K562 (cell line): ENCODE results near the gene LSP1. TPM values are rescaled to one million over a fixed set of nuclear protein-coding genes. Genes with fewer than 3 reads are reported as not detected.
A peak's percentile ranks its signal among the peaks of the same experiment; 100 is the strongest.

Source experiments
- ATAC-seq: fragments of 200-7000 bp; cut with Tn5 transposase; 3 replicates; pipeline ENCODE4 v1.9.1; 2020; ENCODE audit warnings: moderate library complexity
- BruUV-seq: library from RNA; stranded (reverse); fragments of 400-500 nt; replicated peaks from 2 replicates; lab custom pipeline; 2021; lab: Mats Ljungman, UMichigan
- CTCF ChIA-PET: fragments of 300-600 bp; formaldehyde crosslinking; extraction: SDS; loops from one replicate; lab custom pipeline; 2021; ENCODE audit warnings: low intra/inter-chr PET ratio; lab: Yijun Ruan, JAX
- POLR2A ChIA-PET: fragments of 300-600, 350-650 bp; sonication (Branson Sonifier 250); formaldehyde crosslinking; extraction: SDS; loops from one replicate; lab custom pipeline; 2021; ENCODE audit warnings: antibody characterized with exemption, inconsistent platforms; lab: Yijun Ruan, JAX
- DNase-seq, 4 experiments: peaks; one replicate each; pipeline versions ENCODE4 v3.0.0 to v3.0.0-alpha.2; 2011 to 2018; ENCODE audit warnings: low spot score in 3 of 4, mixed read lengths in 3 of 4; ENCODE audit errors: extremely low read depth in 1 of 4
- FAIRE-seq: peaks from 2 replicates; lab custom pipeline; 2011; peaks lifted over from hg19 to GRCh38; lab: Jason Lieb, UNC
- H2AFZ ChIP-seq: 2 replicates; pipeline ENCODE4 v1.6.0; 2011; ENCODE audit warnings: low read depth, low read length, control low read depth, inconsistent platforms
- H3K27ac ChIP-seq: fragments of 200-600 bp; 3 replicates; pipeline ENCODE4 v1.8.0; 2011; ENCODE audit warnings: low read depth, mild to moderate bottlenecking, control low read depth, inconsistent platforms, low read length, moderate library complexity, mixed read lengths; ENCODE audit errors: extremely low read depth
- H3K27me3 ChIP-seq, 2 experiments: fragments of 300-600 bp in 1 of 2; 2 replicates in 1 of 2; 3 replicates in 1 of 2; pipeline versions ENCODE4 v1.6.0 to v1.8.0; 2011; ENCODE audit warnings: inconsistent platforms in 2 of 2, low read length in 2 of 2, mild to moderate bottlenecking in 1 of 2, mixed read lengths in 1 of 2, moderate library complexity in 1 of 2; ENCODE audit not compliant: control insufficient read depth in 2 of 2, insufficient read depth in 2 of 2
- H3K36me3 ChIP-seq: fragments of 300-600 bp; 3 replicates; pipeline ENCODE4 v1.8.0; 2011; ENCODE audit warnings: mild to moderate bottlenecking, low read length, inconsistent platforms; ENCODE audit not compliant: control insufficient read depth, insufficient read depth
- H3K4me1 ChIP-seq, 2 experiments: fragments of 200-600 bp in 1 of 2; replicated peaks in 1 of 2; 2 replicates in 1 of 2; 3 replicates in 1 of 2; pipeline versions ENCODE4 v1.5.1 to v1.8.0; 2011; ENCODE audit warnings: inconsistent platforms in 2 of 2, low read length in 2 of 2, mild to moderate bottlenecking in 1 of 2, mixed read lengths in 1 of 2, moderate library complexity in 1 of 2; ENCODE audit not compliant: control insufficient read depth in 2 of 2, insufficient read depth in 2 of 2
- H3K4me2 ChIP-seq: 2 replicates; pipeline ENCODE4 v1.6.1; 2011; ENCODE audit warnings: low read length, control low read depth, inconsistent platforms, mixed read lengths; ENCODE audit not compliant: insufficient read depth
- H3K4me3 ChIP-seq: fragments of 200-600 bp; sonication (generic), shearing (Covaris generic); 2 replicates; pipeline ENCODE4 v1.5.1; 2016; ENCODE audit warnings: control low read depth, inconsistent platforms
- H3K79me2 ChIP-seq: fragments of 200-600 bp; 3 replicates; pipeline ENCODE4 v1.8.0; 2011; ENCODE audit warnings: low read length, inconsistent platforms; ENCODE audit not compliant: control insufficient read depth, insufficient read depth
- H3K9ac ChIP-seq, 2 experiments: 2 replicates each; pipeline versions ENCODE4 v1.6.0 to v1.6.1; 2011; ENCODE audit warnings: low read depth in 2 of 2, low read length in 2 of 2, control low read depth in 1 of 2, inconsistent platforms in 1 of 2, mild to moderate bottlenecking in 1 of 2, mixed read lengths in 1 of 2; ENCODE audit not compliant: insufficient read depth in 1 of 2
- H3K9me1 ChIP-seq: one replicate; pipeline ENCODE4 v1.6.0; 2011; ENCODE audit warnings: inconsistent platforms, mild to moderate bottlenecking, low read length, moderate library complexity; ENCODE audit not compliant: control insufficient read depth, insufficient read depth
- H3K9me3 ChIP-seq: replicated peaks from 2 replicates; pipeline ENCODE4 v1.5.1; 2011; ENCODE audit warnings: low read depth, low read length, inconsistent platforms; ENCODE audit not compliant: control insufficient read depth, insufficient read depth
- H4K20me1 ChIP-seq: replicated peaks from 2 replicates; pipeline ENCODE4 v1.6.1; 2011; ENCODE audit warnings: low read length, inconsistent platforms, mixed read lengths; ENCODE audit not compliant: control insufficient read depth, insufficient read depth
- HDAC6 ChIP-seq: IDR thresholded peaks from 2 replicates; pipeline ENCODE4 v1.6.1; 2012; ENCODE audit warnings: low read depth, mild to moderate bottlenecking, control low read depth, inconsistent platforms, low read length, moderate library complexity
- MED1 ChIP-seq: sonication (generic); formaldehyde crosslinking; IDR thresholded peaks from 2 replicates; pipeline ENCODE4 v1.8.1; 2023; ENCODE audit warnings: missing genetic modification reagents, borderline replicate concordance
- RAD21 ChIP-seq, 2 experiments: fragments of 250-450 bp in 1 of 2; fragments of 450-650 bp in 1 of 2; sonication (Bioruptor Pico) in 1 of 2; formaldehyde crosslinking in 1 of 2; IDR thresholded peaks in 1 of 2; conservative IDR thresholded peaks in 1 of 2; 2 replicates each; pipeline versions ENCODE4 v1.4.0 to v1.8.0; 2020 to 2022; ENCODE audit warnings: mild to moderate bottlenecking in 2 of 2, moderate library complexity in 1 of 2
- SMC3 ChIP-seq: conservative IDR thresholded peaks from 2 replicates; pipeline ENCODE4 v1.6.1; 2011; ENCODE audit warnings: low read depth, low read length, improper control_type of control experiment; ENCODE audit not compliant: insufficient read depth
- STAG1 ChIP-seq: sonication (generic); formaldehyde crosslinking; IDR thresholded peaks from 2 replicates; pipeline ENCODE4 v1.5.0; 2020; ENCODE audit warnings: missing genetic modification reagents, borderline replicate concordance
- WGBS: fragments of 100-300 bp; shearing (Covaris generic); methylation state at CpG from one replicate; pipeline ENCODE4 v1.1.6; 2016; ENCODE audit warnings: low coverage, mixed read lengths; ENCODE audit not compliant: insufficient coverage; ENCODE audit errors: missing lambda C conversion rate; 5-methylcytosine and 5-hydroxymethylcytosine counted together
- in situ Hi-C: fragments of 300-500 bp; cut with MboI; formaldehyde crosslinking; loops from 4 replicates; pipeline ENCODE4 v1.15.0; 2018; ENCODE audit warnings: inconsistent platforms, mixed read lengths
- intact Hi-C: fragments of 100-400 bp; cut with micrococcal nuclease; formaldehyde crosslinking; loops from 2 replicates; pipeline ENCODE4 v1.14.2; 2022
- polyA plus RNA-seq, 8 experiments: library from polyadenylated mRNA; depleted of rRNA in 4 of 8; stranded (reverse) in 5 of 8; unstranded in 3 of 8; fragments of >200 nt; fragmentation: Nextera tagmentation in 2 of 8; fragmentation: Illumina TruSeq in 1 of 8; extraction: Ambion mirVana in 2 of 8; extraction: Trizol in 1 of 8; gene quantifications; 2 replicates each; pipeline versions ENCODE4 v1.2.1 to v1.2.3, GENCODE V29; 2011 to 2014; ENCODE audit warnings: inconsistent platforms in 1 of 8, missing spikeins in 1 of 8
- total RNA-seq, 7 experiments: library from RNA; depleted of rRNA in 6 of 7; stranded (reverse); fragments of >200 nt in 6 of 7; fragmentation: Illumina TruSeq in 2 of 7; extraction: Trizol in 2 of 7; gene quantifications; 2 replicates each; pipeline versions ENCODE4 v1.2.1 to v1.2.3, GENCODE V29; 2011 to 2021; ENCODE audit warnings: low replicate concordance in 1 of 7
- TF ChIP-seq, protein P1 (sequence below), 3 experiments: IDR thresholded peaks in 2 of 3; conservative IDR thresholded peaks in 1 of 3; 2 replicates each; pipeline ENCODE4 v1.5.1; 2011 to 2012; ENCODE audit warnings: low read length in 3 of 3, mild to moderate bottlenecking in 3 of 3, control low read depth in 2 of 3, improper control_type of control experiment in 1 of 3, inconsistent platforms in 1 of 3, low read depth in 1 of 3, mixed read lengths in 1 of 3, moderate library complexity in 1 of 3; ENCODE audit not compliant: insufficient read depth in 2 of 3
- TF ChIP-seq, protein P2 (sequence below), 2 experiments: fragments of 450-650 bp; formaldehyde crosslinking in 1 of 2; IDR thresholded peaks; 2 replicates each; pipeline versions ENCODE4 v1.4.0 to v1.6.1; 2014 to 2020; ENCODE audit warnings: mild to moderate bottlenecking in 2 of 2, borderline replicate concordance in 1 of 2, low read depth in 1 of 2

Gene LSP1
- total and polyA plus RNA-seq, 9 of the 15 experiments (the other 6 are each of a cell fraction or from before 2014, with no cell fraction given): 0.08 to 2.9 (median 0.65) TPM; not detected in 2

DNA sequence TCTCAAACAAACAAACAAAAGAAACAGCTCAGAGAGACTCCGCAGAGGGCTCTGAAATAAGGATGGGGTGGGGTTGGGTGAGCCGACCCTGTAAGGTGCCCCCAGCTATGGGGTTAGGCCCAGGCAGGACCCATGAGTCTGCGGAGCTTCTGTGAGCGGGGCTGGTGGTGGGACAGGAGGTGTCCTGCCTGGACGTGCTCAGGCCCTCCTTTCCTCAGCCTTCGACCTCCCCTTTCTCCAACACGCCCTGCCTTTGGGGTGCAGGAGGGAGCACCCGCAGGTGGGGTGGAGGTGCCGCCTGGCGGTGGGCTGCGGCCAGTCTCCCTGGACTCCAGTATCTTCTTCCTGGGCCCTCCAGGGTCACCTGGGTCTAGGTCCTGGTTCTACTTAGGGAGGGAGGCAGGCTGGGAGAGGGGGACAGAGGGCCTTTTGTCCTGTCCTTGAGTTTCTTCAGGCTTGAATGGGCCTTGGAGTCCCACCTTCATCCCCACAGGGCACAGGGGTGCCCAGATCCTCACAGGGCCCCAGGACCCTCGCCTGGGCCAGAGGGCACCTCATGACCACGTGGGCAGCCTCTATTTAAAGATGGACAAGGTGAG, 26.6 kb downstream of the LSP1 start:
- H2AFZ ChIP-seq: no peak overlapping the region
- 18% methylated on average over 7 of the region's 13 CpGs for WGBS
- no peaks in the 10 kb centered on the region for H3K36me3 ChIP-seq
- no peaks in the 10 kb centered on the region for H3K9me1 ChIP-seq
- no peak overlapping the region for H3K27ac ChIP-seq
- in situ Hi-C loops (loop anchor here (10.0 kb wide), 1 partner anchor 125 kb away; no protein-coding TSS in a partner anchor), intact Hi-C loops (loop anchor here (5.0 kb wide), 1 partner anchor 187 kb away; no protein-coding TSS in a partner anchor)
- no peak for FAIRE-seq
- ChIA-PET POLR2A (interaction anchor here (0.5 kb wide), 1 partner anchor 272 kb away, joined by 5 read pairs; no protein-coding TSS in a partner anchor), CTCF (interaction anchor here (0.6 to 6.5 kb wide), 3 partner anchors 77 to 364 kb away, joined by 3 to 93 read pairs (median 3); partner anchors contain the start of gene H19)
- H4K20me1 ChIP-seq: 0 out of 2 replicates have a peak, but pooled peaks cover 3% of the 10 kb centered on the region
- H3K4me2 ChIP-seq: no peak overlapping the region
- H3K27me3 ChIP-seq: peaks cover 3 to 54% of the 10 kb centered on the region in 2 experiments; a peak in 3 of 5 replicates
- no peaks in the 10 kb centered on the region for H3K9me3 ChIP-seq
- peak; percentile 62 for TF ChIP-seq SMC3
- TF ChIP-seq MED1 (CRISPR knock-in tag): no peak
- TF ChIP-seq RAD21 (CRISPR knock-in tag; conservative IDR thresholded peaks at IDR 0.05 in 1 of 2, IDR thresholded peaks at IDR 0.05 in 1 of 2): peak in 1 of 2 experiments; percentile 57; a peak in 2 of 4 replicates
- TF ChIP-seq STAG1 (CRISPR knock-in tag): peak; percentile 29; the same call in 1 of the 2 replicates
- TF ChIP-seq, protein P1, sequence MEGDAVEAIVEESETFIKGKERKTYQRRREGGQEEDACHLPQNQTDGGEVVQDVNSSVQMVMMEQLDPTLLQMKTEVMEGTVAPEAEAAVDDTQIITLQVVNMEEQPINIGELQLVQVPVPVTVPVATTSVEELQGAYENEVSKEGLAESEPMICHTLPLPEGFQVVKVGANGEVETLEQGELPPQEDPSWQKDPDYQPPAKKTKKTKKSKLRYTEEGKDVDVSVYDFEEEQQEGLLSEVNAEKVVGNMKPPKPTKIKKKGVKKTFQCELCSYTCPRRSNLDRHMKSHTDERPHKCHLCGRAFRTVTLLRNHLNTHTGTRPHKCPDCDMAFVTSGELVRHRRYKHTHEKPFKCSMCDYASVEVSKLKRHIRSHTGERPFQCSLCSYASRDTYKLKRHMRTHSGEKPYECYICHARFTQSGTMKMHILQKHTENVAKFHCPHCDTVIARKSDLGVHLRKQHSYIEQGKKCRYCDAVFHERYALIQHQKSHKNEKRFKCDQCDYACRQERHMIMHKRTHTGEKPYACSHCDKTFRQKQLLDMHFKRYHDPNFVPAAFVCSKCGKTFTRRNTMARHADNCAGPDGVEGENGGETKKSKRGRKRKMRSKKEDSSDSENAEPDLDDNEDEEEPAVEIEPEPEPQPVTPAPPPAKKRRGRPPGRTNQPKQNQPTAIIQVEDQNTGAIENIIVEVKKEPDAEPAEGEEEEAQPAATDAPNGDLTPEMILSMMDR (IDR thresholded peaks at IDR 0.05 in 2 of 3, conservative IDR thresholded peaks at IDR 0.05 in 1 of 3; ENCODE audit: insufficient read depth in 2 of 3, low read depth in 1 of 3, low read length in 3 of 3): peak; percentile 46 to 52 (median 49); a peak in 5 of 6 replicates
- no peak for TF ChIP-seq HDAC6
- TF ChIP-seq, protein P2, sequence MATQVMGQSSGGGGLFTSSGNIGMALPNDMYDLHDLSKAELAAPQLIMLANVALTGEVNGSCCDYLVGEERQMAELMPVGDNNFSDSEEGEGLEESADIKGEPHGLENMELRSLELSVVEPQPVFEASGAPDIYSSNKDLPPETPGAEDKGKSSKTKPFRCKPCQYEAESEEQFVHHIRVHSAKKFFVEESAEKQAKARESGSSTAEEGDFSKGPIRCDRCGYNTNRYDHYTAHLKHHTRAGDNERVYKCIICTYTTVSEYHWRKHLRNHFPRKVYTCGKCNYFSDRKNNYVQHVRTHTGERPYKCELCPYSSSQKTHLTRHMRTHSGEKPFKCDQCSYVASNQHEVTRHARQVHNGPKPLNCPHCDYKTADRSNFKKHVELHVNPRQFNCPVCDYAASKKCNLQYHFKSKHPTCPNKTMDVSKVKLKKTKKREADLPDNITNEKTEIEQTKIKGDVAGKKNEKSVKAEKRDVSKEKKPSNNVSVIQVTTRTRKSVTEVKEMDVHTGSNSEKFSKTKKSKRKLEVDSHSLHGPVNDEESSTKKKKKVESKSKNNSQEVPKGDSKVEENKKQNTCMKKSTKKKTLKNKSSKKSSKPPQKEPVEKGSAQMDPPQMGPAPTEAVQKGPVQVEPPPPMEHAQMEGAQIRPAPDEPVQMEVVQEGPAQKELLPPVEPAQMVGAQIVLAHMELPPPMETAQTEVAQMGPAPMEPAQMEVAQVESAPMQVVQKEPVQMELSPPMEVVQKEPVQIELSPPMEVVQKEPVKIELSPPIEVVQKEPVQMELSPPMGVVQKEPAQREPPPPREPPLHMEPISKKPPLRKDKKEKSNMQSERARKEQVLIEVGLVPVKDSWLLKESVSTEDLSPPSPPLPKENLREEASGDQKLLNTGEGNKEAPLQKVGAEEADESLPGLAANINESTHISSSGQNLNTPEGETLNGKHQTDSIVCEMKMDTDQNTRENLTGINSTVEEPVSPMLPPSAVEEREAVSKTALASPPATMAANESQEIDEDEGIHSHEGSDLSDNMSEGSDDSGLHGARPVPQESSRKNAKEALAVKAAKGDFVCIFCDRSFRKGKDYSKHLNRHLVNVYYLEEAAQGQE (IDR thresholded peaks at IDR 0.05; ENCODE audit: borderline replicate concordance): peak; percentile 33; the same call in 1 of the 2 replicates
- TF ChIP-seq, protein P2 (CRISPR knock-in tag; IDR thresholded peaks at IDR 0.05; ENCODE audit: low read depth): no peak
- H3K4me1 ChIP-seq: peaks cover 0 to 45% of the 10 kb centered on the region in 2 experiments; a peak in 2 of 5 replicates
- peak in 2 of 4 experiments; percentile 39 to 46 for DNase-seq
- no peak overlapping the region for H3K9ac ChIP-seq
- peak; percentile 12; the same call in 2 of the 3 replicates for ATAC-seq
- H3K79me2 ChIP-seq: no peaks in the 10 kb centered on the region
- no TSS peak for BruUV-seq
- H3K4me3 ChIP-seq: no peak overlapping the region
